Ureter (tissue), 1 donor: ENCODE data around the gene TAS2R41. TPM values are rescaled to one million over a fixed set of nuclear protein-coding genes. Genes with fewer than 3 reads are reported as not detected.
"Not testable (repeated sequence)": the region's sequence is repeated elsewhere in the genome, so short reads cannot be mapped to it uniquely, and the experiment has no call there.

ENCODE experiments used
- DNase-seq: peaks from one replicate; pipeline ENCODE4 v3.0.0-alpha.2; 2020; ENCODE audit warnings: low spot score
- total RNA-seq: library from RNA; stranded (reverse); gene quantifications from one replicate; pipeline ENCODE4 v1.2.4, GENCODE V29; 2023
- donor health status: DM: yes; HTN: yes; CAD: no.

The TAS2R41 gene
- total RNA-seq, 1 donor from 2014 or later = not detected

DNA sequence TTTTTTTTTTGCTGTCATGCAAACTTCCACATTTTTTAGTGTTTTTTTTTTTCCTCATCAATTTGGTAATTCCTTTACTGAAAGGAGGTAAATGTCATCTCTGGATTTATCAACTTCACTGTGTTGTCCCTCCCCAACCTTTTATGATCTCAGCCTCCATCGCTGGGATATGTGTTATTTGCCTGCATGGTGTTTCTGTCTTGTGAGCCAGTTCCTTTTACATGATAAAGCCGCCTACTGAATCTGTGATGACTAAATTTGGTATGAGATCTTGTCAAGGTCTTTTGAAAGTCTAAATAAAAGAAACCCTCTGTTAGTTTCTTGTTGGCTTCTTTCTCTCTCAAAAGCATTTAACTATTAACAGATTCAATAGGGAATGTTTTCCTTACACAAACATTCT lies 39.3 kb downstream of the TAS2R41 start:
- DNase-seq = no peak

DNA sequence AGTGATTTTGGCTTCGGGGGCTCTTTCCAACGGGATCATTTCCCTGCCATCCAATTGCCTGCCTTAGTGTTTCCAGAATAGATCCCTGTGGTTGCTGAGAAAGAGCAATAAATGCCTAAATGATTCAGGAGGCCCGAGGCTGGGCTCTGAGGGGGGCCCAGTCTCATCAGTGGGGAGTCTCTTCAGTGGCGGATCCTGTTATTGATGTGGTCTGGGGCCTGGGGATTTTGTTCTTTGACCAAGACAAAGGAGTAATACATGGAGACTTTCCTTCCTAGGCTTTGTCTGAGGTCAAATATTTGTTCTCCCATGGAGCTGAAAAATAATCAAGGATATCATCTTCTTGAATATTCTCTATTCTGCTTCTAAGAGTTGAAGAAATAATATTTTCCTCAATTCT lies 40.8 kb downstream of the TAS2R41 start:
- DNase-seq = no peak

DNA sequence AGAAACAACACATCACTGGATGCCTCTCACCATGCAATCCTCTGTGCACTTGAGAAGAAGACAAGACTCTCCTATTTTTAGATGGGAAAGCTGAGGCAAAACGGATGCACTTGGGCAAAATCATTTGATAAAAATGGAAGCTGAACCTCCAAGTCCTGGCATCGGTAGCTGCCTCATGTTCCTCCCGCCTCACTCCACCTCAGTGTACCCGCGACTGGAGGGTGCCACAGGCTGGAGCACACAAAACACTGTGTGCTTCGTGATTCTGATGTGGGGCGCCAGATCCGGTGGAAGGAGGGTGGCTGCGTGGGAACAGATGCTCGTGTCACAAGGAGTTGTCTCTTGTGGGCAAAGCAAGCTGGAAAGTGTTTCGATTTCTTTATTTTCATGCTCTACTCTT lies 41.3 kb downstream of the TAS2R41 start:
- DNase-seq = no peak

GRCh38 chr7:143519411-143520131 lies 41.9 kb downstream of the TAS2R41 start:
- DNase-seq = no peak

DNA sequence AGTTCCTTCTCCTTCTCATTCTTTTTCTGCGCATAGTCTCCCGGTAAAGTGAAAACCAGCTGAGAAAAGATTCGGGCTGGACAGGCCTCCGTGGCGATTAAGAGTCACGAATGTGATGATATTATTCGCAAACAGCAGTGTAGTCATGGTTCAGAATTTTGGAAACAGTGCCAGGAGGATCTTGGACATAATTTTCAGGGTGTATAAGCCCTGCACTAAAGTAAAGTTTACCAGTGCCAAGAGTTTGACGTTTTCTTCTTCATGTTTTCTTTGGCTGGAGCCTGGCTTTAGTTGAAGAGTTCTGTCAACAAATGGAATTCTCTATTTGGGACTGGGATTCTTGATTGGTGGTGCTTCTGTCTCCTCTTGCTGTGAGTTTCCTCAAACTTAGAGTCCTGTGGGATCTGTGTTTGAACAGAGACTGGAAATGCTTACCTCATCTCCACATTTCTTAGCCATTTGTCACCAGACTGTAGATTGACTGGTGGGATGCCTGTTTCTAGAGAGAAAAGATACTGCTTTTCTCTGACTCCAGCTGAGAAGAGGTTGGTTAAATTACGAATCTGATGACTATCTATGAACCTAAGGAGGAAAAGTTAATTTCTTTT lies 44.7 kb downstream of the TAS2R41 start:
- DNase-seq = not testable (repeated sequence)

Other genes with a start within 250 kb of the TAS2R41 start
- 200 TPM for gene GSTK1, start 214.4 kb upstream of the TAS2R41 start, total RNA-seq
- gene TMEM139, start 192.9 kb upstream of the TAS2R41 start, total RNA-seq = 34.0 TPM
- gene CASP2, start 189.5 kb upstream of the TAS2R41 start, total RNA-seq = 42.3 TPM
- gene CLCN1, start 161.8 kb upstream of the TAS2R41 start, total RNA-seq = 0.31 TPM
- gene FAM131B, start 115.2 kb upstream of the TAS2R41 start, total RNA-seq = 0.57 TPM
- 169 TPM for gene ZYX, start 96.5 kb upstream of the TAS2R41 start, total RNA-seq
- 24.9 TPM for gene EPHA1, start 69.0 kb upstream of the TAS2R41 start, total RNA-seq
- gene TAS2R60, start 34.4 kb upstream of the TAS2R41 start, total RNA-seq = 0.55 TPM
- gene CTAGE15, start 93.9 kb downstream of the TAS2R41 start, total RNA-seq = 2.9 TPM
- 14.3 TPM for gene TCAF2, start 143.1 kb downstream of the TAS2R41 start, total RNA-seq